ENCODE data around the gene GLI1.

- TF ChIP-seq CTCF (IDR thresholded peaks at IDR 0.05 in 2 of 3, conservative IDR thresholded peaks at IDR 0.05 in 1 of 3; ENCODE audit: borderline replicate concordance in 1 of 3, insufficient read depth in 1 of 3, low read depth in 2 of 3, low read length in 2 of 3), result no peak
- TF ChIP-seq JUND (IDR thresholded peaks at IDR 0.05), result no peak
- TF ChIP-seq EGR1 (IDR thresholded peaks at IDR 0.05; ENCODE audit: low read depth), result no peak
- no peak for TF ChIP-seq ELF1 (IDR thresholded peaks at IDR 0.05; ENCODE audit: borderline replicate concordance, low read depth)
Measured at GRCh38 chr12:57446292-57446960, 13.2 kb upstream of the GLI1 start.

Measured in HCT116 (cell line).